Ovary (tissue), 9 donors: ENCODE measurements around the gene CCDC122. TPM values are rescaled to one million over a fixed set of nuclear protein-coding genes. Genes with fewer than 3 reads are reported as not detected.
"Not testable (repeated sequence)": the region's sequence is repeated elsewhere in the genome, so short reads cannot be mapped to it uniquely, and the experiment has no call there.

Experiments used
- DNase-seq, 5 donors: peaks; one replicate each; pipeline ENCODE4 v3.0.0-alpha.2; 2019 to 2020
- H3K27ac ChIP-seq, 2 donors: fragments of 200-600 bp; one replicate each; pipeline versions ENCODE4 v1.5.1 to v1.8.0; 2019 to 2022
- H3K27me3 ChIP-seq: fragments of 200-600 bp; one replicate; pipeline ENCODE4 v1.8.0; 2022
- H3K36me3 ChIP-seq: fragments of 200-600 bp; sonication (generic); one replicate; pipeline ENCODE4 v1.5.1; 2019
- H3K4me1 ChIP-seq: one replicate; pipeline ENCODE4 v1.8.1; 2013; ENCODE audit warnings: mild to moderate bottlenecking, moderate library complexity; ENCODE audit not compliant: insufficient read depth
- H3K4me3 ChIP-seq: fragments of 200-600 bp; sonication (generic); one replicate; pipeline ENCODE4 v1.5.1; 2017
- H3K9me3 ChIP-seq, 2 donors: fragments of 200-600 bp in 1 of 2; sonication (generic) in 1 of 2; one replicate each; pipeline versions ENCODE4 v1.5.1 to v1.8.1; 2013 to 2019; ENCODE audit warnings: mild to moderate bottlenecking in 1 of 2, moderate library complexity in 1 of 2
- CTCF ChIP-seq, 3 donors: fragments of 450-650 bp in 2 of 3; fragments of 200-600 bp in 1 of 3; IDR thresholded peaks; one replicate each; pipeline versions ENCODE4 v1.5.1 to v1.8.0; 2016 to 2022; ENCODE audit warnings: antibody characterized with exemption in 3 of 3, mild to moderate bottlenecking in 1 of 3
- EP300 ChIP-seq: sonication (generic); formaldehyde crosslinking; IDR thresholded peaks from one replicate; pipeline ENCODE4 v1.6.1; 2017; ENCODE audit warnings: antibody characterized with exemption
- POLR2A ChIP-seq: fragments of 450-650 bp; IDR thresholded peaks from one replicate; pipeline ENCODE4 v1.6.1; 2017; ENCODE audit warnings: antibody characterized with exemption, mild to moderate bottlenecking, moderate library complexity
- WGBS, 3 donors: extraction: QIAGEN DNeasy Blood & Tissue Kit in 1 of 3; methylation state at CpG; one replicate each; pipeline versions ENCODE4 v1.1.5 to v1.1.7; 2013 to 2017; 5-methylcytosine and 5-hydroxymethylcytosine counted together
- intact Hi-C, 4 donors: fragments of 100-400 bp; cut with DNase I; formaldehyde crosslinking; loops; one replicate each; pipeline versions ENCODE4 v1.11.0 to v1.15.1; 2022 to 2023
- polyA plus RNA-seq, 2 donors: library from polyadenylated mRNA; stranded (reverse); fragments of 200-250 nt in 1 of 2; fragments of 350-450 nt in 1 of 2; fragmentation: Illumina TruSeq in 1 of 2; extraction: RNeasy Lipid Tissue Mini Kit (QIAGEN cat#74804) in 1 of 2; gene quantifications; one replicate each; pipeline ENCODE4 v1.2.3, GENCODE V29; 2013 to 2014
- total RNA-seq, 7 donors: library from RNA; depleted of rRNA in 2 of 7; stranded (reverse); fragments of >200 nt in 2 of 7; fragmentation: NEBNext Ultra II Directional in 3 of 7; extraction: Animal tissue kit (Norgen Biotek cat#: 25700) in 3 of 7; gene quantifications; one replicate each; pipeline versions ENCODE4 v1.1.0 to v1.2.4, GENCODE V29; 2016 to 2023
- donor health status: DM: no; HTN: no; CAD: no; lungs with moderate emphysema.
- donor health status: DM: no; HTN: no; CAD: no.
- donor health status: Bipolar disorder and iron deficiency.
- donor health status: DM: yes; HTN: yes; CAD: no.
- donor health status: DM: no; HTN: no; CAD: no.
- donor health status: DM: yes; HTN: yes; CAD: no.

The CCDC122 gene
- total and polyA plus RNA-seq, 9 donors, result 4.2 to 15.2 (median 6.6) TPM

GRCh38 chr13:43831088-43831487 lies 48.5 kb downstream of the CCDC122 start:
- DNase-seq, result no peak
- TF ChIP-seq EP300 (no peak), POLR2A (no peak), CTCF (IDR thresholded peaks at IDR 0.05) (no peak)
- 54 to 64% (median 61%) methylated on average over 2 of the region's 2 CpGs for WGBS, 3 donors
- intact Hi-C loops, result no loop called here
- Histone ChIP-seq H3K4me3 (no peak overlapping the region), H3K27me3 (no peaks in the 10 kb centered on the region), H3K4me1 (no peaks in the 10 kb centered on the region), H3K36me3 (no peaks in the 10 kb centered on the region), H3K9me3 (no peaks in the 10 kb centered on the region), H3K27ac (no peak overlapping the region)

GRCh38 chr13:43830497-43830881 lies 49.1 kb downstream of the CCDC122 start:
- Histone ChIP-seq H3K27me3 (no peaks in the 10 kb centered on the region), H3K9me3 (no peaks in the 10 kb centered on the region)
- 38 to 60% (median 47%) methylated on average over 5 of the region's 5 CpGs for WGBS, 3 donors

GRCh38 chr13:43824656-43825055 lies 54.9 kb downstream of the CCDC122 start:
- H3K4me3 ChIP-seq, H3K27ac ChIP-seq, intact Hi-C loops, H3K27me3 ChIP-seq, H3K9me3 ChIP-seq, H3K36me3 ChIP-seq, DNase-seq, H3K4me1 ChIP-seq: not testable (repeated sequence)
- 96 to 97% (median 97%) methylated on average over 1 of the region's 1 CpG for WGBS, 3 donors

More at GRCh38 chr13:43830497-43830881, 49.1 kb downstream of the CCDC122 start:
- Histone ChIP-seq H3K4me1 (no peaks in the 10 kb centered on the region), H3K36me3 (no peaks in the 10 kb centered on the region), H3K27ac (no peak overlapping the region), H3K4me3 (no peak overlapping the region)
- DNase-seq, result no peak
- intact Hi-C loops, result no loop called here
- TF ChIP-seq POLR2A (no peak), CTCF (IDR thresholded peaks at IDR 0.05) (no peak), EP300 (no peak)

- intact Hi-C loops, result no loop called here
These were observed 56.6 kb downstream of the CCDC122 start for GRCh38 chr13:43822969-43823368.

More at GRCh38 chr13:43822969-43823368, 56.6 kb downstream of the CCDC122 start:
- Histone ChIP-seq H3K27me3 (peaks cover 4% of the 10 kb centered on the region), H3K9me3 (no peaks in the 10 kb centered on the region), H3K27ac (no peak overlapping the region), H3K36me3 (no peaks in the 10 kb centered on the region), H3K4me3 (no peak overlapping the region), H3K4me1 (no peaks in the 10 kb centered on the region)
- WGBS, 3 donors, result 44 to 55% (median 50%) methylated on average over 1 of the region's 1 CpG
- no peak for TF ChIP-seq EP300
- no peak for TF ChIP-seq CTCF (IDR thresholded peaks at IDR 0.05)
- no peak for TF ChIP-seq POLR2A
- no peak for DNase-seq
